ENCODE results near the gene DENND1A. TPM values are rescaled to one million over a fixed set of nuclear protein-coding genes. Genes with fewer than 3 reads are reported as not detected.

Gene DENND1A
- polyA plus RNA-seq, 2 of the 4 experiments (the other 2 are of a cell fraction) = 15.1 to 21.9 TPM

GRCh38 chr9:123834889-123835562, 94.9 kb downstream of the DENND1A start:
- POLR2A ChIA-PET = no interaction called here

GRCh38 chr9:123834218-123834888, 95.6 kb downstream of the DENND1A start:
- ChIA-PET POLR2A (no interaction called here), CTCF (interaction anchor here (0.9 to 1.0 kb wide), 2 partner anchors 14 to 207 kb away, joined by 3 read pairs; no protein-coding TSS in a partner anchor)
- Histone ChIP-seq H3K9me3 (peaks cover 16% of the 10 kb centered on the region; the same call in 2 of the 3 replicates), H3K4me2 (no peak overlapping the region), H3K4me3 (no peak overlapping the region), H3K4me1 (no peaks in the 10 kb centered on the region), H3K27ac (no peak overlapping the region)
- ATAC-seq = no peak
- WGBS (ENCODE audit: missing lambda C conversion rate) = 89% methylated on average over 7 of the region's 7 CpGs
- no peak for FAIRE-seq
- no peak for DNase-seq (ENCODE audit: low read depth in 1 of 2, low spot score in 1 of 2)
- TF ChIP-seq ZNF302 (CRISPR knock-in tag; IDR thresholded peaks at IDR 0.05) (no peak), HDAC2 (IDR thresholded peaks at IDR 0.05) (no peak), CTCF (IDR thresholded peaks at IDR 0.05) (no peak), HES2 (IDR thresholded peaks at IDR 0.05) (no peak), ZSCAN20 (CRISPR knock-in tag; IDR thresholded peaks at IDR 0.05) (no peak), NPAS2 (CRISPR knock-in tag; IDR thresholded peaks at IDR 0.05; ENCODE audit: borderline replicate concordance) (no peak), POLR2AphosphoS2 (conservative IDR thresholded peaks at IDR 0.05; ENCODE audit: low read length) (no peak), JUN (IDR thresholded peaks at IDR 0.05) (no peak), KDM5A (IDR thresholded peaks at IDR 0.05) (no peak)

More at GRCh38 chr9:123834889-123835562, 94.9 kb downstream of the DENND1A start:
- no peak for FAIRE-seq
- no peak for ATAC-seq
- Histone ChIP-seq H3K9me3 (peaks cover 11% of the 10 kb centered on the region; the same call in 2 of the 3 replicates), H3K27ac (no peak overlapping the region), H3K4me1 (no peaks in the 10 kb centered on the region), H3K4me3 (no peak overlapping the region), H3K4me2 (no peak overlapping the region)
- no peak for TF ChIP-seq HDAC2 (IDR thresholded peaks at IDR 0.05)
- no peak for TF ChIP-seq JUN (IDR thresholded peaks at IDR 0.05)
- TF ChIP-seq HMGXB4 (CRISPR knock-in tag; IDR thresholded peaks at IDR 0.05; ENCODE audit: borderline replicate concordance) = no peak
- TF ChIP-seq CHD4 (IDR thresholded peaks at IDR 0.05; ENCODE audit: borderline replicate concordance) = no peak
- TF ChIP-seq CTCF (IDR thresholded peaks at IDR 0.05) = no peak
- no peak for TF ChIP-seq ZC3H11A (IDR thresholded peaks at IDR 0.05)
- TF ChIP-seq JUNB (IDR thresholded peaks at IDR 0.05) = no peak
- no peak for TF ChIP-seq CHD2 (IDR thresholded peaks at IDR 0.05; ENCODE audit: low read length, partially characterized antibody)
- TF ChIP-seq BCL3 (IDR thresholded peaks at IDR 0.05) = no peak
- no peak for TF ChIP-seq HOXB13 (CRISPR knock-in tag; IDR thresholded peaks at IDR 0.05; ENCODE audit: low read depth)
- no peak for TF ChIP-seq RNF2 (IDR thresholded peaks at IDR 0.05; ENCODE audit: borderline replicate concordance, low read depth)
- TF ChIP-seq RARB (CRISPR knock-in tag; IDR thresholded peaks at IDR 0.05) = no peak
- TF ChIP-seq EP300 (IDR thresholded peaks at IDR 0.05) = no peak
- no peak for TF ChIP-seq SMC3 (IDR thresholded peaks at IDR 0.05)
- TF ChIP-seq USF2 (IDR thresholded peaks at IDR 0.05) = no peak
- TF ChIP-seq KDM1A (IDR thresholded peaks at IDR 0.05; ENCODE audit: low read depth) = no peak
- no peak for DNase-seq (ENCODE audit: low read depth in 1 of 2, low spot score in 1 of 2)
- 77% methylated on average over 7 of the region's 7 CpGs for WGBS (ENCODE audit: missing lambda C conversion rate)
- CTCF ChIA-PET = interaction anchor here (0.9 to 1.0 kb wide), 2 partner anchors 13 to 206 kb away, joined by 3 read pairs; no protein-coding TSS in a partner anchor
